Activated CD4-positive, alpha-beta T cell treated with anti-CD3 and anti-CD28 coated beads, Interleukin-2, amount 50 U/mL, for 16 hours (primary cell): Measurements from ENCODE around the gene SLC24A5.

Experiments used
- DNase-seq: peaks from one replicate; pipeline ENCODE4 v3.0.0-alpha.2; 2020

The SLC24A5 gene

DNA sequence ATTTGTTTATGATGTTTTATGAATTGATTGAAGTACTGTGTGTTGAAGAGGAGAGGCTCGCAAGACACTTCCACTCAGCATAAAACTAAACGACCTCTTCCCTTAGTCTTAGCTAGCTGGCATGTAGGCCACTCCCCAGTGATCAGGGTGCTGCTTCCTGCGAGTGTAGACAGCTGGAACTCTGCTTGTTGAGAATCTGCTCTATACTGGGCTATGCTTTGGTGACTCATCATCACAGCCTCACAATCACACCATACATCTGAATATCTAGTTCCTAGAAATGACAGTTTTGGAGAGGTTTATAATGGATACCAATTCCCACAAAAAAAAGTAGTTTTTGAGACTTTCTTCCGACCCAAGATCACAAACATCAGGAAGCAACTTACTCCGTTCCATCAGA, 1.5 kb upstream of the SLC24A5 start:
- no peak for DNase-seq

DNA sequence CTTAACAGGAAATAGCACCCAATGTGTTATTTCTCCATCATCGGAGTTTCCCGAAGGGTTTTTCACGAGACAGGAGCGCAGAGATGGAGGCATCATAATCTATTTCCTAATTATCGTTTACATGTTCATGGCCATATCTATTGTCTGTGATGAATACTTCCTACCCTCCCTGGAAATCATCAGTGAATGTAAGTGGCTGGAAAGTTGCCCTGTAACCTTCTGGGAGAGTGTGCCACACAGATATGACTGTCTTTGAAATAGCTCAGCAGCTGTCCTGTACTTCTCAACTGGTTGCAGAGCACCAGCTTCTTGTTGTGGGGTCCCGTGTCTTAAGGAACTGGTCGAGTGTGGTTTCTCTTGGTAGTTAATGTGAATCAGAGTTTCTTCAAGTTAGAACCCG, 1.1 kb downstream of the SLC24A5 start:
- DNase-seq: no peak

DNA sequence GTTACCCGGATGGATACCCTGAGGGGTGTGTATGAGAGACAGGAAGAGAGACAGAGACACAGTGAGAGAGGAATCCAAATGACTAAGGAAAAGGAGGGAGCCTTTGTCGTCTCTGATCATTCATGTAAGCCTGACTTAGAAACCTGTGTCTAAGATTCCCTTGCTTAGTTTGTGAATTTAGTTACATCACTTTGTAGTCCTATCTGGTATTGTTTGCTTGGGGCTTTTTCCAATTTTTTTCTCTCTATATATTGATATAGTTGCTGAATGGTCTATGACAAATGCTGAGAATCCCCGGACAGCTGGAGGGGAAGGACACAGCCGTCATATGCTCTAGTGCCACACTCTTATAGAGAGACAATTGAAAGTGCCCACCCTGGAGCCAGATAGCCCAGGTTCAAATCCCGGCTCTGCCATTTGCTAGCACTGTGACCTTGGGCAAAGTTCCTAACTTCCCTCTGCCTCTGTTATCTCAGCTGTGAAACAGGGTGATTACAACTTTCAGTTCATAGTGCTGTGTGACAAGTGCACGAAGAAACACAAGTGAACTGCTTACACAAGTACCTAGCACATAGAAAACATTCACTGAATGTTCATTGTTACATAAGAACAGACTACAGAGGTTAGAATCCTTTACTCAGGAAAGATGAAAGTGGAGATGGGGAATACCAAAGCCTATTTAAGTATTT, 6.0 kb downstream of the SLC24A5 start:
- DNase-seq: no peak

DNA sequence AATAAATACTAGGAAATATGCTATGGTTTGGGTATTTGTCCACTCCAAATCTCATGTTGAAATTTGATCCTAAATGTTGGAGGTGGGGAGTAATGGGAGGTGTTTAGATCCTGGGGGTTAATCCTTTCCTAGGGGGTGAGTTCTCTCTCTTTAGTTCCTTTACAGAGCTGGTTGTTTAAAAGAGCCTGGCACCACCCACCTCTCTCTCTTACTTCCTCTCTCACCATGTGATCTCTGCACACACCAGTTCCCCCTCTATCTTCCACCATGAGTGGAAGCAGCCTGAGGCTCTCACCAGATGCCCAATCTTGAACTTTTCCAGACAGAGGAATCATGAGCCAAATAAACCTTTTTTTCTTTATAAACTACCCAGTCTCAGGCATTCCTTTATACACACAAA, 10.5 kb downstream of the SLC24A5 start:
- no peak for DNase-seq

GRCh38 chr15:48132874-48133273, 12.1 kb downstream of the SLC24A5 start:
- DNase-seq: no peak

GRCh38 chr15:48143856-48144255, 23.1 kb downstream of the SLC24A5 start:
- DNase-seq: no peak

DNA sequence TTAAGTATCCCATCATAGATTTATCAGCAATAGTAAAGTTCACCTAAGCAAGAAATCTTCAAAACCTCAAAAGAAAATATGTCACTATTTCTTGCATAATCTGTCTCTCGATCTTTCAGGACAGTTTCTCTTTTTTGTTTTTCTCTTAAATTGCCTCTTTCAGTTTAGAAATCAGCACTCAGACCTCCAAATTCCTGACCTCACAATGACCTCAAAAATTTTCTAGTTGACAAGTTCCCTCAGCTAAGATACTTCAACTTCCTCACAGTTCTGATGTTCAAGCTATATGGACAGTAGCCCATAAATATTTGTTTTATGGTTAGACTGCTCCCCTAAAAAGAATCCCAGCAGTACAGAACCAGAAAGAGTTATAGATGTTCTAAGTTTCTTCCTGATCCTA, 24.1 kb downstream of the SLC24A5 start:
- DNase-seq: peak; percentile 1

GRCh38 chr15:48145923-48146322, 25.1 kb downstream of the SLC24A5 start:
- no peak for DNase-seq

DNA sequence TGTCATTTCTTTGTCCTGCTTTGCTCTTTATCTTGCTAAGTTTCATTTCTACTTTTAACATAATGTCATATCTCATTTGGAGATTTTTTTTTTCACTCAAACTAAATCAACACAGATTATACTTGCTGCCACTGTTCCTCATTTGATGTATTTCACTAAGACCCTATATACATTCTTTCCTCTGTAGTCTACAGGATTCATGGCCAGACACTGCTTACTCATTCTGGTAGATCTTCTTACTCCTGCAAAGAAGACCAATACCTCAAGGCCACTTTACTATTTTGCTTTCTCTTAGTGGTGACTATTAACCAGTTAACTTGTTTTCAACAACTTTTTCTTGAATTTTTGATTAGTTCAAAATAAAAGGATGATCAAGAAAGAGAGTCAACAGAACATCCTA, 26.6 kb downstream of the SLC24A5 start:
- DNase-seq: no peak

DNA sequence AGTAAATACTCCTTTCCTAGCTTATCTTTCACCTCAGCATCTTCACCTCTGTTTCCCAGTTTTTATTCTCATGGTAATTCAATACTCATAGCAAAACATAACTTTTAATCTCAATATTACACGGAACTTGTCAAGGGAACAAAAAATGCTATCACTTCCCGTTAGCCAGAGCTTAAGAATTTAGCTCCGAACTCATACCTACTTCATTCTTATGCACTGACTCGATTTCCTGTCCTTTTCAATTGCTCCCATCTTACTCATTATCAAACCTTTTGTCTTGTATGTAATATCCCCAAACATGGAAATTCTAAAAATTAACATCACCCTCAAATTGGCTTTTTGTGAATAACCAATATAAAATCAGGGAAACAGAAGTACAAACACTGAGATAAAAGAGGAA, 29.1 kb downstream of the SLC24A5 start:
- no peak for DNase-seq

- DNase-seq: no peak
Observed at GRCh38 chr15:48153526-48153925, 32.7 kb downstream of the SLC24A5 start.

DNA sequence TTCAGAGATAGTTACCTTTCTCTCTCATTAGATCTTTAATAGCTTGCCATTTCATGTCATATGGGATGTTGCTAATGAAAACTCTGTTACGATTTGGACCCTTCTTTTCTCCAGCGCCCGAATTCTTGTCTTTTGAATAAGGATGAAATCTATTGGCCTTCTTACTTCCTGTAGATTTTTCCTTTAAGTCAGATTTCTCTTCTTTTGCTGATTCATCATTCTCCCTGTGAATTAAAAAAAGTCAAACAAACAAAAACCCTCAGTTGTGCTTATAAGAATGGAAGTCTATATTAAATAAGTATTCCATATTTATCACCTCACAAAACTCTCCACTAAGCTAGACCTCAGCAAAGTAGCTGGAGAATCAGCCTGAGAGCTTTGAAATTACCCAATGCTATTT, 47.8 kb downstream of the SLC24A5 start:
- no peak for DNase-seq

GRCh38 chr15:48170981-48171380, 50.2 kb downstream of the SLC24A5 start:
- no peak for DNase-seq

- DNase-seq: peak; percentile 12
Observed at GRCh38 chr15:48175126-48175525, 54.3 kb downstream of the SLC24A5 start.

DNA sequence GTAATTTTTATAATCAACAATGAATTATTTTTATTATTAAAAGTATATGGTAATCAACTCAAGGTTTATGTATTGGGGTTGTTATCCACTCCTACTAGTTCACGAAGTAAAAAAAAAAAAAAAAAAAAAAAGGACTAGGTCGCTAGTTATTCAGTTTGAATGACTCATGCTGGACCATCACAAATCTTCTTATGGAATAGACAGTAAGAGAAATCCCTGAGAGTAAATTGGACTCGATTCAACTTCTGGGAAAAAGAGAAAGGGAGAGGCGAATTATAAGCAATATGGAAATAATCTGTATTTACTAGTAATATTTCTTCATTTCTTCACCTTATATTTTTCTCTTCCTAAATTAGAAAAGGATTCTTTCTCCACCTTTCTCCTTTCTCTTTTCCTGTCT, 55.3 kb downstream of the SLC24A5 start:
- DNase-seq: no peak

GRCh38 chr15:48176957-48177356, 56.2 kb downstream of the SLC24A5 start:
- DNase-seq: no peak

DNA sequence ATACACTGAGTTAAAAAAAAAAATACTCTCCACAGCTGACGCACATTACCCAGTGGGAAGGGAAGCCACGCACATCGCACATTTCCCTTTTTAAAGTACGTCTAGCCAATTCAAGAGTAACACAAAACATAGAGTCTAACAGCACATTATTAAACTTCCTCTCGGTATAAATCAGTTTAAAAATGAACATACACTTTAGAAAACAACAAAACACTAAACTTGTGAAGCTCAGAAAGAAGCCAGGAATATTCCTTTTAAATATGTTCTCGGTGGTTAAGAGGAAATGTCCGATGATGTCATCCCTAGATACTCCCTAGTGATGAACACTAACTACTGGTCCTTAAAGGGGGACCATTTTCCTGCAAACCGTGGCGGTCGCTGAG, 56.6 kb downstream of the SLC24A5 start:
- DNase-seq: peak; percentile 25

DNA sequence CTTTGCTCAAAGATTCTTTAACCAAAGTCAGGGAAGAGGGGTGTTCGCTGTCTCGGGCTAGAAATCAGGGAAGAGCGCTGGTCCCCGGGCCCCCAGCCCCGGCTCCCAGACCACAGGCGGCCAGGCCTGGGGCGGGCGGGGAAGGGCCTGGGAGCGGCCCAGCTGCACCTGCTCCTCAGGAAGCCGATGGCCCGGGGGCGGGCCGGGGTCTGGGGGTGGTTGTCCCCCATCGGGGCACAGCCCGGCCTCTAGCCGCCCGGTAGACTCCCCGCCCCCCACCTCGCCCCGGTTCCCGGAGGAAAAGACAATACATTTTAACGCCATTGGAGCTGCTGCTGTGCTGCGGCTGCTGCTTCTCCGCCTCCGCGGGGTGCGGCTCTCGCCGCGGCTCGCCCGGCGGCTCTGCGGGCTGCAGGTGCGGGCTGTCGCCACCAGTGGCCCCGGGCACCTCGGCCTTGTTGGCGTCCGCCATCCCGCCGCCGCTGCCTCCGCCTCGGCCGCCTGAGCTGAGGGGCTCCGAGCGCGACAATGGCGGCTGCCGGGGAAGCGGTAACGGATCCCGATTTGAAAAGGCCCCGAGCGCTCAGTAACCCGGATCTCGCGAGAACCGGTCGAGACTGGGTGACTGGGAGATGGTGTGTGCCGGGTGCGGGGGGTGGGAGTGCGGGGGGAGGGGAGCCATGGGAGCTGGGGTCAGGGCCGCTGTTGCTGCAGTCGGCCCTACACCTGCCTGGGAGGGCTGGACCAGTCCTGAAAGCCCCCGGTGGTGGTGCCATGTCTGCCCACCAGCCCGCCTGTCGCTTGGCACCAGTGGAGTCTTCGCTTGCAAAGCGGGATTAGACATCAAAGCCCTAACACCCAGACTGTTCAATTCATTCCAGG, 57.2 kb downstream of the SLC24A5 start, which contains the start of gene MYEF2:
TSS of gene MYEF2 (minus strand) at position 530 of the 882 bp plus-strand sequence. CDS start at position 472, 58 bp downstream.
- DNase-seq: peak; percentile 77

DNA sequence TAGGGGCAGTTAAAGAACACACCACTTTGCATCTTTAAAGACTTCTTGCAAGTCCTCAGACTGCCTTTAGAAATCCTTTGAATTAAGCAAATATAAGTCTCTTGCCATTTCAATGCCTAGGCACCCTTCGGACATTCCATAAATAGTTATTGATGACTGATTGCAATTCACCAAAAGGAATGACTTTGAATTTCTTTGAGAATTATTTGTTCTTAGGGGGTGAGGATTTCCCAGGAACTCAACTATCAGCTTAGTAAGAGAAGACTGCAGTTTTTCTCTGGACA, 57.8 kb downstream of the SLC24A5 start:
- DNase-seq: no peak

DNA sequence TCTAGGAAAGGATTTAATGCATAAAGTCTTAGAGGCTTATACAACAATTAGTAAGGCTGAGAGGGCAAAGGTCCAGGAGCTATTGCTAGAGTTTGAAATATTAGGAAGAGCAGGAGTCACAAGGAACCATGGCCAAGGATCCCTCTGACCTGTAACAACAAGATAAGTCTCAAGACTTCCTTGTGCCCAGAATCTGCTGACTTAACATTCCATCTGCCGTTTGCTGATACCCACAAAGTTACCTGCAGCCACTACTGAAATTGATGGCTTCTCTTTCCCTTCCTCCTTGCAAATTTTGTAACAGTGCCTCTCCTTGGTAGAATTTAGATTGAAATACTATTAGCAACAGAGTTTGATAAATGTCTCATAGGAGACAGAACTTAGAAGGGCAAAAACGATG, 62.0 kb downstream of the SLC24A5 start:
- DNase-seq: no peak

- no peak for DNase-seq
Observed at GRCh38 chr15:48185529-48185928, 64.7 kb downstream of the SLC24A5 start.

DNA sequence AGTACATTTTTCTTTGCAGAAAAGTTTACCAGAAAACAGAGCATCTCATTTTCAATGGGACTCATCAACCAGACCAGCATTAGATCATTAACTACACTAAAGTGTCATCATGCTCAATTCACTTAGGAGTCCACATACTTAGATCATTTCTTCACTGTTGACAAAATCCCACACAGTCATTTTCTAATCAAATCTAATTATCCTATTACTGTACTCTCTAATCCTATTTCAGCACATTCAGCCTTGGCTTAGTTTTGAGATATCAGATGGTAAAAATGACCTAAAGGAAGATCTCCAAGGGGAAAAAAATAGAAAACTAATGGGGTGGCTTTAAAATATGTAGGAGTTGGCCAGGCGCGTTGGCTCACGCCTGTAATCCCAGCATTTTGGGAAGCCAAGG, 65.5 kb downstream of the SLC24A5 start:
- no peak for DNase-seq

GRCh38 chr15:48190932-48191573, 70.3 kb downstream of the SLC24A5 start:
- DNase-seq: peak; percentile 32

DNA sequence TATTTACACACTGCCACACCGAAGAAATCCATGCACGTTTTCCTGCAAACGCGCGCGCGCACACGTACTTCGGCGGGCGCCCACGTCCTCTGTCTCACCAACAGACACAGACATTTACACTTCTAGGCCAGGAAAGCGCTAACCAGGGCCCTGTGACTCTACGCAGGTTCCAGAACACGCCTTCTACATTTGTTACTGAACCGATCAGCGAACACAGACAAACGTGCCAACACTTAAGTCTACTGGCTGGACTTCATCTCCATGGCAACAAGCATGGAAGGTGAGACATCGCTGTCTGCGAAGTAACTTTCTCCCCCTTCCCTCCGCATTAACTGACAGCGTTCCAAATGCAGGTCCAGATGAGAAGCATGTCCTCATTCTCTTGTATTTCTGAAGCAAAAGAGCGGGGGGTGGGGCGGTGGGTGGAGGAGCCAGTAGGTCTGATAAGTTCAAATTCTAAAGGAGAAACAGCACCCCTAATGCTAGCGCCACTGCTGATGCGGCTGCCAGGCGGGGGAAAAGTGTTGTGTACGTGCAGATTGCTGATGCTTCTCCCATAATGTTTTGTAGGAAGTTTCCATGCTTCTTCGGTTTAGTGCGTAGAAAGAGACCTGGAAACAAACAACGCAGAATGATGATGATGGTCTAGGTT, 70.9 kb downstream of the SLC24A5 start, which contains the start of gene CTXN2:
TSS of gene CTXN2 (plus strand) at position 92 of the 652 bp plus-strand sequence. CDS start 9,636 bp downstream, outside the sequence.
- DNase-seq: no peak
